GM23338 (cell line): ENCODE measurements around the gene CCDC122. TPM values are rescaled to one million over a fixed set of nuclear protein-coding genes. Genes with fewer than 3 reads are reported as not detected.

Source experiments
- ATAC-seq: fragments of 200-7000 bp; cut with Tn5 transposase; 3 replicates; pipeline ENCODE4 v1.9.1; 2020
- DNase-seq: peaks from one replicate; pipeline ENCODE4 v3.0.0-alpha.2; 2015; ENCODE audit warnings: low spot score
- H2AFZ ChIP-seq: fragments of 200-600 bp; sonication (generic); 2 replicates; pipeline ENCODE4 v1.8.0; 2016; ENCODE audit warnings: antibody characterized with exemption, mild to moderate bottlenecking, moderate library complexity
- H3F3A ChIP-seq: fragments of 200-600 bp; sonication (generic); replicated peaks from 2 replicates; pipeline ENCODE4 v1.8.0; 2017; ENCODE audit warnings: antibody characterized with exemption, mixed run types, low read depth
- H3K27ac ChIP-seq: fragments of 200-600 bp; sonication (generic); 2 replicates; pipeline ENCODE4 v1.6.1; 2016; ENCODE audit warnings: low read depth
- H3K27me3 ChIP-seq: fragments of 200-600 bp; sonication (generic); 2 replicates; pipeline ENCODE4 v1.8.0; 2016; ENCODE audit warnings: mild to moderate bottlenecking, mixed run types, moderate library complexity; ENCODE audit not compliant: insufficient read depth
- H3K36me3 ChIP-seq: fragments of 200-600 bp; sonication (generic); 2 replicates; pipeline ENCODE4 v1.8.0; 2016; ENCODE audit warnings: mild to moderate bottlenecking; ENCODE audit not compliant: insufficient read depth
- H3K4me1 ChIP-seq: fragments of 200-600 bp; sonication (generic); 2 replicates; pipeline ENCODE4 v1.8.0; 2016; ENCODE audit warnings: mild to moderate bottlenecking, moderate library complexity; ENCODE audit not compliant: insufficient read depth
- H3K4me2 ChIP-seq: fragments of 200-600 bp; sonication (generic); 2 replicates; pipeline ENCODE4 v1.7.1; 2017; ENCODE audit warnings: mixed run types
- H3K4me3 ChIP-seq: fragments of 200-600 bp; sonication (generic); 2 replicates; pipeline ENCODE4 v1.6.1; 2016; ENCODE audit warnings: mixed run types
- H3K79me2 ChIP-seq: fragments of 200-600 bp; sonication (generic); replicated peaks from 2 replicates; pipeline ENCODE4 v1.8.0; 2017; ENCODE audit warnings: mild to moderate bottlenecking; ENCODE audit not compliant: insufficient read depth
- H3K9me2 ChIP-seq: fragments of 200-600 bp; sonication (generic); 2 replicates; pipeline ENCODE4 v1.8.0; 2017; ENCODE audit not compliant: insufficient read depth
- H4K20me1 ChIP-seq: fragments of 200-600 bp; sonication (generic); replicated peaks from 2 replicates; pipeline ENCODE4 v1.8.0; 2017; ENCODE audit warnings: mild to moderate bottlenecking; ENCODE audit not compliant: insufficient read depth
- H3K27ac Mint-ChIP-seq: 2 replicates; pipeline ENCODE4 v1.8.0; 2020; ENCODE audit warnings: inconsistent platforms, mild to moderate bottlenecking, moderate library complexity, mixed read lengths
- H3K27me3 Mint-ChIP-seq: 3 replicates; pipeline ENCODE4 v1.8.0; 2022; ENCODE audit warnings: low read depth, mild to moderate bottlenecking, moderate library complexity, mixed read lengths, inconsistent platforms; ENCODE audit not compliant: insufficient read depth, poor library complexity
- H3K36me3 Mint-ChIP-seq: 3 replicates; pipeline ENCODE4 v1.8.0; 2021; ENCODE audit warnings: low read depth, mild to moderate bottlenecking, inconsistent platforms, moderate library complexity, mixed read lengths
- H3K4me1 Mint-ChIP-seq: 3 replicates; pipeline ENCODE4 v1.8.0; 2020; ENCODE audit warnings: mild to moderate bottlenecking, inconsistent platforms, mixed read lengths
- H3K4me3 Mint-ChIP-seq: 3 replicates; pipeline ENCODE4 v1.8.0; 2021; ENCODE audit warnings: moderate library complexity, mild to moderate bottlenecking, inconsistent platforms, mixed read lengths
- H3K9me3 Mint-ChIP-seq: 3 replicates; pipeline ENCODE4 v1.8.0; 2020; ENCODE audit warnings: moderate library complexity, mild to moderate bottlenecking, inconsistent platforms, mixed read lengths
- CREB1 ChIP-seq: fragments of 250-450 bp; sonication (Bioruptor Pico); IDR thresholded peaks from 2 replicates; pipeline ENCODE4 v1.5.0; 2020; ENCODE audit warnings: low read depth, mild to moderate bottlenecking, moderate library complexity
- CTCF ChIP-seq, 2 experiments: fragments of 200-600 bp in 1 of 2; sonication (generic) in 1 of 2; conservative IDR thresholded peaks; 2 replicates each; pipeline versions ENCODE4 v1.5.1 to v1.6.1; 2016 to 2017; ENCODE audit warnings: antibody characterized with exemption in 2 of 2, low read depth in 2 of 2, mild to moderate bottlenecking in 2 of 2, moderate library complexity in 1 of 2
- EZH2phosphoT487 ChIP-seq: fragments of 200-600 bp; sonication (generic); IDR thresholded peaks from one replicate; pipeline ENCODE4 v1.8.1; 2018; ENCODE audit warnings: antibody characterized with exemption; ENCODE audit not compliant: unreplicated experiment
- POLR2AphosphoS5 ChIP-seq: IDR thresholded peaks from 2 replicates; pipeline ENCODE4 v1.6.1; 2016; ENCODE audit warnings: antibody characterized with exemption, low read depth
- REST ChIP-seq: IDR thresholded peaks from one replicate; pipeline ENCODE4 v1.6.1; 2018; ENCODE audit warnings: antibody characterized with exemption; ENCODE audit not compliant: unreplicated experiment
- polyA plus RNA-seq: library from polyadenylated mRNA; unstranded; fragments of >200 nt; fragmentation: Nextera tagmentation; extraction: Ambion mirVana; gene quantifications from 2 replicates; pipeline ENCODE4 v1.2.1, GENCODE V29; 2016
- total RNA-seq: library from RNA; depleted of rRNA; stranded (reverse); fragments of >200 nt; shearing (Covaris generic); gene quantifications from 2 replicates; pipeline ENCODE4 v1.2.3, GENCODE V29; 2014

Gene CCDC122
- total and polyA plus RNA-seq, 2 experiments from 2014 or later = 7.5 to 30.6 TPM

DNA sequence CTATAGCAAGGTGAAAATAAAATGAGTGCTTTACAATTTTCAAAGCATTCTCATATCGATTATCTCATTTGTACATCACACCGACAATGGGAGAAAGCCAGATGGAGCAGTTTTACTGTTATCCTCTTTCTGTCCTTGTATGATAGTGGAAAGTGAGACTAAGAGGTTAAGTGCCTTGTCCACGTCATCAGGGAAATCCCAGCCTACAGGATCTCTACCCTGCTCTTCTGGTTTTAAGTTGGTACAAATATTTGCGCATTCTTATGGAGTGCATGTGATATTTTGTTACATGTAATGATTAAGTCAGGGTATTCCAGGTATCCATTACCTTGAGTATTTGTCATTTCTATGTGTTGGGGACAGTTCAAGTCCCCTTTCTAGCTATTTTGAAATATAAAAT lies 80.3 kb downstream of the CCDC122 start:
- Histone ChIP-seq H4K20me1 (no peaks in the 10 kb centered on the region), H3K4me2 (no peak overlapping the region), H3F3A (no peaks in the 10 kb centered on the region), H2AFZ (no peak overlapping the region), H3K79me2 (no peaks in the 10 kb centered on the region), H3K36me3 (no peaks in the 10 kb centered on the region), H3K4me1 (no peaks in the 10 kb centered on the region), H3K27me3 (no peaks in the 10 kb centered on the region), H3K27ac (no peak overlapping the region), H3K9me2 (no peaks in the 10 kb centered on the region), H3K4me3 (no peak overlapping the region)
- no peak overlapping the region for H3K27ac Mint-ChIP-seq
- H3K4me3 Mint-ChIP-seq = no peak overlapping the region
- peaks cover 1% of the 10 kb centered on the region; the same call in 2 of the 3 replicates for H3K4me1 Mint-ChIP-seq
- no peaks in the 10 kb centered on the region for H3K36me3 Mint-ChIP-seq
- no peaks in the 10 kb centered on the region for H3K9me3 Mint-ChIP-seq
- TF ChIP-seq REST (no peak), CREB1 (CRISPR knock-in tag) (no peak), POLR2AphosphoS5 (no peak)
- no peaks in the 10 kb centered on the region for H3K27me3 Mint-ChIP-seq
- ATAC-seq (no peak), DNase-seq (no peak)

- Mint-ChIP-seq H3K4me3 (no peak overlapping the region), H3K4me1 (no peaks in the 10 kb centered on the region), H3K9me3 (no peaks in the 10 kb centered on the region), H3K27ac (no peak overlapping the region), H3K27me3 (no peaks in the 10 kb centered on the region), H3K36me3 (no peaks in the 10 kb centered on the region)
- Histone ChIP-seq H3F3A (no peaks in the 10 kb centered on the region), H3K27me3 (no peaks in the 10 kb centered on the region), H4K20me1 (no peaks in the 10 kb centered on the region), H3K4me1 (no peaks in the 10 kb centered on the region), H2AFZ (no peak overlapping the region), H3K36me3 (no peaks in the 10 kb centered on the region), H3K79me2 (no peaks in the 10 kb centered on the region), H3K9me2 (no peaks in the 10 kb centered on the region), H3K4me3 (no peak overlapping the region), H3K4me2 (no peak overlapping the region), H3K27ac (no peak overlapping the region)
- peak in 1 of 2 experiments; percentile 24; a peak in 2 of 4 replicates for TF ChIP-seq CTCF (conservative IDR thresholded peaks at IDR 0.05; ENCODE audit: low read depth in 2 of 2)
- no peak for TF ChIP-seq POLR2AphosphoS5
- no peak for DNase-seq
- ATAC-seq = no peak
Observed at GRCh38 chr13:43797869-43798268, 81.7 kb downstream of the CCDC122 start.

DNA sequence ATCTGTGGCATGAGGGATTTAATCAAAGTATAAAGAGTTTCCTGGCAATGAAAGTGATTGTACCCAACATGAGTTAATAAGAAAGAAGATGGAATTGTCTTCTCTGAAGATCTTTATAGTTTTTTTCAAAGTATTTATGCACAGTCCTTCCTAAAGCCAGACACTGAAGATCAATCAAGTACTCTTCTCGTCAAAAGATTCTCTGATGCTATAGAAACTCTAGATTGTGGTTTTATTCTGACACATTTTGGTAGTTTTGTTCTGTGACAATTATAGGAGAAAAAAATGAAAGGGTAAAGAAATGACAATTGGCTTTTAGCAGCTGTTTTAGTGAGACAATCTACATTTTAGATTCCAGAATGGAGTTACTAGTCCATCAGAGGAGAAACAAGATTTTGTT lies 82.4 kb downstream of the CCDC122 start:
- Histone ChIP-seq H3K27me3 (no peaks in the 10 kb centered on the region), H3K9me2 (no peaks in the 10 kb centered on the region), H3K4me1 (no peaks in the 10 kb centered on the region), H3K79me2 (no peaks in the 10 kb centered on the region), H3K27ac (no peak overlapping the region), H3K4me2 (no peak overlapping the region), H3F3A (no peaks in the 10 kb centered on the region), H2AFZ (no peak overlapping the region), H4K20me1 (no peaks in the 10 kb centered on the region), H3K4me3 (no peak overlapping the region), H3K36me3 (no peaks in the 10 kb centered on the region)
- Mint-ChIP-seq H3K9me3 (no peaks in the 10 kb centered on the region), H3K27me3 (no peaks in the 10 kb centered on the region), H3K4me1 (no peaks in the 10 kb centered on the region), H3K36me3 (no peaks in the 10 kb centered on the region), H3K4me3 (no peak overlapping the region), H3K27ac (no peak overlapping the region)
- ATAC-seq = no peak
- no peak for DNase-seq
- TF ChIP-seq EZH2phosphoT487 (no peak), REST (no peak)
